Measurements from ENCODE around the gene EDNRA.

GRCh38 chr4:147518846-147519767 lies 38.2 kb downstream of the EDNRA start:
- TF ChIP-seq CTCF (conservative IDR thresholded peaks at IDR 0.05) (peak; percentile 93), ZFX (IDR thresholded peaks at IDR 0.05) (no peak)
